ENCODE measurements around the gene DAG1.

The DAG1 gene

DNA sequence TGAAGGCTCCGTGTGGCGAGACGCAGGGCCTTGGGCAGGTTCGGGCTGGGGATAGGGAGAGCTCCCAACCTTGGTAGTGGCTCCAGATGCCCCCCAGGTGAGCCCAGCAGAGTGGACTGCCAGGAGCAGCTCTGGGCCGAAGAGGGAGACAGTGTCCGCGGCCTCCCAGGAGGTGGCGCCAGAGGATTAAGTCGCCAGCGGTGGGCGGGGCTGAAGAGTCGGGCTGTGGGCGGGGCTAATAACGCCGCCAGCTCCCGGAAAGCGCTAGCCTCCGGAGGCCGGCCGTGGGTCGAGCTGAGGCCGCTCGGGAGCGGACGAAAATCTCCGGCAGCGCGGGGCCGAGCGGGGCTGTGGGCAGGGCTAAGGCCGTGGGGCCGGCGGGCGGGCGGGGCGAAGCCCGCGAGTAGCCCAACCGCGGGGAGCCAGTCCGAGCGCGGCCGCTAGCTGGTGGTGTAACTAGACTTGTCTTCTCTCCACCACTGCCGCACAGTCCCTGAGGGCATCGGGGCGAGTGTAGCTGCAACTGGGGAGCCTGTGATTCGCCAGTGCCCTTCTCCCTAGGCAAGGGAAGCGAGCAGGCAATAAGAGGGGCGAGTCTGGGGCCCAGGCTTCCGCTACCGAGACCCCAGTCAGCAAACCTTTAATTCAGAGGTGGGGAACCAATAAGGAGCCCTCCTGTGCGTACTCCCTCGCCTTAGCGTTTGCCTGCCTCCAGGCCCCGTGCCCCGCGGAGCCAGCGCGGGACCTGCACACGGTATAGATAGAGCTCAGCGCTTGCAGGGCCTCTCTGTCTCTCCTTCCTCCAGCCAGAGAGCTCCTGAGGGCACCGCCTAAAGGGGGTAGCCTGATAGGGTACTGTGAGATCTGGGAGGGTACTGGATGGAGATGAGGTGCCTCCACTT, 69.8 kb downstream of the DAG1 start:
- DNase-seq = peak in 55 of 56 donors; percentile 65 to 95 (median 87)

GRCh38 chr3:49552087-49552486, 82.0 kb downstream of the DAG1 start:
- no peak for DNase-seq

GRCh38 chr3:49553324-49553691, 83.2 kb downstream of the DAG1 start:
- no peak for DNase-seq

DNA sequence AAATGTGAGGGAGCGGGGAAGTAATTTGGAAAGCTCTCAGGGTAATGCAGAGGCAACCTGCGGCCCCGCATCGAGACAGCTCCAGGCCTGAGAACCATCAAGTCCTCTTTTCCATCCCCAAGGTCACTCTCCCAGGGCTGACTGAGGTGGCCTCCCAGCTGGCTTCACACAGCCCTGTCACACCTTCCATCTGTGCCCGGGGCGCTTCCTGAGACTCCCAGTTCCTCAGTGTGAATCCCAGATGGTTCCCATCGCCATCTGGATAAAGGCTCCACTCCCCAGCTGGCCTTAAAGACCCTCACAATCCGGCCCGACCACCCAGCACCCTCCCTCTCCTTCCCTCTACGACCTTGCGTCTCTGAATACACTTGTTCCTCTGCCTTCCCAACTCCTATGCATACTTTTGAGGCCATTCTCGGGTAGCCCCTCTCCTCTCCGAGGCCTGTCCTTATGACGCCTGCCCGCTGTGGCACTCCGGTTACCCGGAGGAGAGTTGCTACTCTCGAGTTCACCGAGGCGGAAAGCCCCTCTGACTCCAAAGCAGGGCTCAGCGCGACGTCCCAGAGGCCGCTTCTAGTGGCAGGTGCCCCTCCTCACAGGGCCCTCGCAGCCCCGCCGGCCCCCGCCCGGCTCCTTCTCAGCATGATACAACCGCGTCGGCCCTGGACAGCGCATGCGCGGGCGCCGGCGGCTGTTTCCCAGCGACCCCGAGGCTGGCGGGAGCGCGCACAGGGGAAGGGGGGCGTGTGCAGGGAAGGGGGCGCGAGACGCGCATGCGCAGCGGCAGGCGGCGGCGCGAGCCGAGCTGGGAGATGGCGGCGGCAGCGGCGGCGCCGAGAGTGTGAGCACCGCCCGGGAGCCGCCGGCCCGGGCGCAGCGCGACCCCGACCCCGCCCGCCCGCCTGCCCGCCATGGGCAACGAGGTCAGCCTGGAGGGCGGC, 83.9 kb downstream of the DAG1 start, which contains the start of gene BSN:
BSN (plus strand) TSS at position 786 of the 941 bp plus-strand sequence; CDS start at position 912, 126 bp downstream.
- DNase-seq = peak in 54 of 56 donors; percentile 59 to 94 (median 84)

- peak in 10 of 56 donors; percentile 4 to 68 (median 54) for DNase-seq
Measured at GRCh38 chr3:49554633-49555265, 84.7 kb downstream of the DAG1 start.

GRCh38 chr3:49556500-49557275, 86.6 kb downstream of the DAG1 start:
- peak in 17 of 56 donors; percentile 6 to 62 (median 22) for DNase-seq

DNA sequence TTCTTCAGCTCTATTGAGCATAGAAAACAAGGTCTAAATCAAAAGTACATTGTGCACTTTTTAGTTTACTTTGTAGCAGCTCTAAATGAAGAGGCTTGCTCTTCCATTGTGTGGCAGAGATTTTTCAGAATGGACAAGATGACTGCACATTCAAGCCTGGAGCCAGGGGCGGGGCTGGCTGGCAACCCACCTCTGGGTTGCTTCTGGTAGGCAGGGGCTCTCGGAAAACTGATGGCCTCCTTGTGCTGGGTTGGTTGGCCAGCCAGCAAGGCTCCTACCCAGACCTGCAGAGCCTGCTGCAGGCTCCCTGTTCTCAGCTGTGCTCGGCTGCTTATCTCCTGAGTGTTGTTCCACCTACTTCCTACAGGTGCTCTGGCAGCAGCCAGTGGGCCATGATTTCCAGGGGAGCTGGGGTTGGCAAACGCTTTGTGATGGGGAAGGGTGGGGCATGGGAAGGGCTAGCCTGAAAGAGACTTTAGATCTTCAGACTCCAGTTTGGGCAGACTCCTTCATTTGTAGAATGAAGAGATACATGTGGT, 93.0 kb downstream of the DAG1 start:
- DNase-seq = no peak

DNA sequence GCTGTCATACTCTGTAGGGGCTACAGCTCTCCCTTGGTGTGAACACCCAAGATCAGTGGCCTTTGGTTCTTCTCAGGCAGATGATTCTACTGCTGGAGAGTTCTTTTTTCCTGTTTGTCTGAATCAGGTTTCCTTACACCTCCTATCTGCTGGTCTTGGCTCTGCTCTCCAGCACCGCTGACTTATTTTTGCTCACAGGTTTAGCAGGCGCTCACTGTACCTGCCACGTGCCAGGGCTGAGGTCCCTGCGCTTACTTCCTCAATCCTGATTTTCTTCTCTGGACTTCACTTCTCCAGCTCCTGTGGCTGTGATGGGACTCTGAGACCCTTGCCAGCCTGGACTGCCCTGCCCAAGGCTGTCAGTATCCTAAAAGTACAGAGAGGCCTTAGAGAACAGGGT, 93.7 kb downstream of the DAG1 start:
- no peak for DNase-seq

- no peak for DNase-seq
Measured at GRCh38 chr3:49566312-49566711, 96.2 kb downstream of the DAG1 start.

- DNase-seq = no peak
Measured at GRCh38 chr3:49567406-49567805, 97.3 kb downstream of the DAG1 start.

DNA sequence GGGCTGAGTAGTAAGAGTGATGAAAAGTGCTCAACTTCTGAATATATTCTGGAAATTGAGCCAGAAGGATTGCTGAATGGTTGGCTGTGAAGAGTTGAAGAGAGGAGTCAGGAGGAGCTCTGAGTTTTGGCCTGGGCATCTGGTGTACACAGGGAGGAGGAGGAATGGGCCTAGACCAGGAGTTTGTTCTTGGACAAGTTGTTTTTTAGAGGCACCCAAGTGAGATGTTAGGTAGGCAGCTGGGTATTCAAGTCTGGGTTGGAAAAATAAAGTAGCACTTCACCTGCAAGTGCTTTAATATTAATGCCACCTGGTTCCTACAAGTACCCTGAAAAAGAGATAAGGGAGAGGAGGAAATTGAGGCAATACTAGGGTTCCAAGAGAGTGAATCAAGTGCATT, 98.9 kb downstream of the DAG1 start:
- no peak for DNase-seq

GRCh38 chr3:49570028-49570654, 100.1 kb downstream of the DAG1 start:
- DNase-seq = no peak

DNA sequence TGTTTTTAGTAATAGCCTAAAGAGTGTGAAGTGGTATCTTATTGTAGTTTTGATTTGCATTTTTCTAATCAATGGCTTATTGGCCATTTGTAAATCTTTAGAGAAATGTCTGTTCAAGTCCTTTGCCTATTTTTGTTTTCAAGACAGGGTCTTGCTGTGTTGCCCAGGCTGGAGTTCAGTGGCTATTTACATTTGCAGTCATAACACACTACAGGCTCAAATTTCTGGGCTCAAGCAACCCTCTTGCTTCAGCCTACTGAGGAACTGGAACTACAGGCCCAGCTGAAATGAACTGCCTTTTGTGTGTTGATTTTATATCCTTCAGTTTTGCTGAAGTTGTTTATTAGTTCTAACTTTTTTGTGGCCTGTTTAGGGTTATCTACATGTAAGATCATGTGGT, 112.1 kb downstream of the DAG1 start:
- no peak for DNase-seq

All from nucleus accumbens (tissue), 56 donors.